HCT116 (cell line): ENCODE results near the gene CST8. TPM values are rescaled to one million over a fixed set of nuclear protein-coding genes. Genes with fewer than 3 reads are reported as not detected.

Experiments
- ATAC-seq: fragments of 200-7000 bp; cut with Tn5 transposase; 2 replicates; pipeline ENCODE4 v1.9.1; 2020; ENCODE audit warnings: mild to moderate bottlenecking, moderate library complexity
- BruUV-seq: library from RNA; stranded (reverse); fragments of 400-500 nt; replicated peaks from 2 replicates; lab custom pipeline; 2021; lab: Mats Ljungman, UMichigan
- CTCF ChIA-PET: fragments of 300-600 bp; sonication (Branson Sonifier 250); formaldehyde crosslinking; loops from one replicate; lab custom pipeline; 2021; ENCODE audit warnings: antibody characterized with exemption; lab: Charles Lee
- POLR2A ChIA-PET: fragments of 300-600, 350-600 bp; sonication (Branson Sonifier 250); formaldehyde crosslinking; loops from one replicate; lab custom pipeline; 2021; ENCODE audit warnings: antibody characterized with exemption; lab: Charles Lee
- RAD21 ChIA-PET, 2 experiments: fragments of 300-600 bp; sonication (Branson Sonifier 250); formaldehyde crosslinking; loops; one replicate each; lab custom pipeline; 2023; ENCODE audit warnings: low total read pairs in 2 of 2; ENCODE audit not compliant: uncharacterized antibody in 2 of 2, unreplicated experiment in 2 of 2, low non-redundant PET in 1 of 2; lab: Charles Lee
- DNase-seq: peaks from one replicate; pipeline ENCODE4 v3.0.0-alpha.2; 2010; ENCODE audit warnings: low read depth, low spot score
- H2AFZ ChIP-seq: fragments of 200-600 bp; shearing (Covaris generic), sonication (generic); 2 replicates; pipeline ENCODE4 v1.6.1; 2017; ENCODE audit warnings: low read depth, mixed run types, mixed read lengths, antibody characterized with exemption, low read length; ENCODE audit not compliant: poor library complexity, severe bottlenecking
- H3K27ac ChIP-seq: 2 replicates; pipeline ENCODE4 v1.5.1; 2012; ENCODE audit warnings: low read depth, low read length
- H3K27me3 ChIP-seq: fragments of 200-600 bp; sonication (generic); 2 replicates; pipeline ENCODE4 v1.6.1; 2016; ENCODE audit warnings: mixed run types, low read length, mixed read lengths; ENCODE audit not compliant: insufficient read depth
- H3K36me3 ChIP-seq, 2 experiments: fragments of 200-500 bp in 1 of 2; fragments of 200-600 bp in 1 of 2; sonication (Bioruptor generic) in 1 of 2; sonication (generic) in 1 of 2; 2 replicates each; pipeline versions ENCODE4 v1.5.1 to v1.6.1; 2014 to 2016; ENCODE audit warnings: low read length in 2 of 2, inconsistent platforms in 1 of 2, mixed read lengths in 1 of 2, mixed run types in 1 of 2; ENCODE audit not compliant: insufficient read depth in 2 of 2, control insufficient read depth in 1 of 2
- H3K4me1 ChIP-seq, 2 experiments: fragments of 200-600 bp in 1 of 2; sonication (generic) in 1 of 2; 2 replicates each; pipeline versions ENCODE4 v1.5.1 to v1.6.1; 2012 to 2017; ENCODE audit warnings: low read length in 2 of 2, inconsistent platforms in 1 of 2, mild to moderate bottlenecking in 1 of 2, mixed read lengths in 1 of 2, mixed run types in 1 of 2, moderate library complexity in 1 of 2; ENCODE audit not compliant: insufficient read depth in 2 of 2, control insufficient read depth in 1 of 2
- H3K4me2 ChIP-seq: fragments of 200-600 bp; sonication (generic); 2 replicates; pipeline ENCODE4 v1.6.1; 2017; ENCODE audit warnings: mixed run types, low read length, mixed read lengths
- H3K4me3 ChIP-seq, 2 experiments: fragments of 200-600 bp in 1 of 2; sonication (generic) in 1 of 2; replicated peaks in 1 of 2; 2 replicates each; pipeline ENCODE4 v1.5.1; 2011 to 2016; ENCODE audit warnings: low read length in 2 of 2, control low read depth in 1 of 2, low read depth in 1 of 2, mild to moderate bottlenecking in 1 of 2, mixed read lengths in 1 of 2, mixed run types in 1 of 2
- H3K79me2 ChIP-seq: fragments of 200-600 bp; sonication (generic); 2 replicates; pipeline ENCODE4 v1.6.1; 2017; ENCODE audit warnings: mild to moderate bottlenecking, mixed run types, low read length, moderate library complexity, mixed read lengths; ENCODE audit not compliant: insufficient read depth
- H3K9ac ChIP-seq: fragments of 200-600 bp; sonication (generic); 2 replicates; pipeline ENCODE4 v1.6.1; 2016; ENCODE audit warnings: low read length, mixed read lengths
- H3K9me2 ChIP-seq: fragments of 200-600 bp; sonication (generic), shearing (Covaris generic); 2 replicates; pipeline ENCODE4 v1.6.1; 2017; ENCODE audit warnings: mixed run types, mild to moderate bottlenecking, moderate library complexity; ENCODE audit not compliant: insufficient read depth
- H3K9me3 ChIP-seq, 2 experiments: fragments of 200-500 bp in 1 of 2; fragments of 200-600 bp in 1 of 2; sonication (Bioruptor generic) in 1 of 2; sonication (generic) in 1 of 2; 2 replicates each; pipeline ENCODE4 v1.6.1; 2014 to 2017; ENCODE audit warnings: low read length in 2 of 2, mixed read lengths in 2 of 2, inconsistent platforms in 1 of 2, low read depth in 1 of 2, mild to moderate bottlenecking in 1 of 2, mixed run types in 1 of 2, moderate library complexity in 1 of 2; ENCODE audit not compliant: control insufficient read depth in 1 of 2, insufficient read depth in 1 of 2
- H4K20me1 ChIP-seq: fragments of 200-600 bp; sonication (generic), shearing (Covaris generic); 2 replicates; pipeline ENCODE4 v1.6.1; 2017; ENCODE audit warnings: mixed run types, mild to moderate bottlenecking, moderate library complexity; ENCODE audit not compliant: insufficient read depth
- CBX3 ChIP-seq: IDR thresholded peaks from 2 replicates; pipeline ENCODE4 v1.6.1; 2012; ENCODE audit warnings: low read depth
- EGR1 ChIP-seq: IDR thresholded peaks from 2 replicates; pipeline ENCODE4 v1.6.1; 2012; ENCODE audit warnings: low read depth
- EZH2phosphoT487 ChIP-seq: fragments of 200-600 bp; IDR thresholded peaks from 2 replicates; pipeline ENCODE4 v1.6.1; 2018; ENCODE audit warnings: antibody characterized with exemption, borderline replicate concordance
- FOSL1 ChIP-seq: IDR thresholded peaks from 2 replicates; pipeline ENCODE4 v1.6.1; 2012; ENCODE audit warnings: low read depth
- JUND ChIP-seq: IDR thresholded peaks from 2 replicates; pipeline ENCODE4 v1.6.1; 2012
- POLR2A ChIP-seq: IDR thresholded peaks from 2 replicates; pipeline ENCODE4 v1.7.0; 2011; ENCODE audit warnings: borderline replicate concordance; ENCODE audit not compliant: insufficient read depth, insufficient read length; ENCODE audit errors: extremely low read depth
- POLR2AphosphoS5 ChIP-seq: IDR thresholded peaks from 2 replicates; pipeline ENCODE4 v1.6.1; 2011; ENCODE audit warnings: mild to moderate bottlenecking, low read depth, low read length, moderate library complexity
- RAD21 ChIP-seq: IDR thresholded peaks from 2 replicates; pipeline ENCODE4 v1.6.1; 2012; ENCODE audit warnings: low read depth, mild to moderate bottlenecking
- SIN3A ChIP-seq: IDR thresholded peaks from 2 replicates; pipeline ENCODE4 v1.6.1; 2012; ENCODE audit warnings: low read depth
- SP1 ChIP-seq: IDR thresholded peaks from 2 replicates; pipeline ENCODE4 v1.6.1; 2012; ENCODE audit warnings: low read depth
- SRF ChIP-seq: IDR thresholded peaks from 2 replicates; pipeline ENCODE4 v1.6.1; 2012; ENCODE audit warnings: low read depth
- TCF7L2 ChIP-seq: IDR thresholded peaks from 2 replicates; pipeline ENCODE4 v1.7.0; 2011; ENCODE audit warnings: borderline replicate concordance, inconsistent platforms; ENCODE audit not compliant: insufficient read depth, insufficient read length; ENCODE audit errors: extremely low read depth
- YY1 ChIP-seq: IDR thresholded peaks from 2 replicates; pipeline ENCODE4 v1.6.1; 2011; ENCODE audit warnings: low read length, low read depth, moderate library complexity, mild to moderate bottlenecking; ENCODE audit not compliant: insufficient replicate concordance; ENCODE audit errors: extremely low read depth
- ZBTB33 ChIP-seq: IDR thresholded peaks from 2 replicates; pipeline ENCODE4 v1.6.1; 2011; ENCODE audit warnings: mild to moderate bottlenecking, low read length, moderate library complexity; ENCODE audit not compliant: insufficient replicate concordance; ENCODE audit errors: extremely low read depth
- ZFX ChIP-seq: fragments of 450-650 bp; IDR thresholded peaks from 2 replicates; pipeline ENCODE4 v1.6.1; 2017
- intact Hi-C: fragments of 100-400 bp; cut with micrococcal nuclease; formaldehyde crosslinking; loops from 2 replicates; pipeline ENCODE4 v1.10.0; 2022
- total RNA-seq: library from RNA; stranded (reverse); gene quantifications from one replicate; pipeline ENCODE4 v1.2.1, GENCODE V29; 2021; ENCODE audit not compliant: unreplicated experiment
- TF ChIP-seq, protein P1 (sequence below): IDR thresholded peaks from 2 replicates; pipeline ENCODE4 v1.6.1; 2012
- TF ChIP-seq, protein P2 (sequence below): IDR thresholded peaks from 2 replicates; pipeline ENCODE4 v1.6.1; 2012; ENCODE audit warnings: low read depth

CST8 gene
- total RNA-seq, 1 experiment from 2014 or later: not detected

DNA sequence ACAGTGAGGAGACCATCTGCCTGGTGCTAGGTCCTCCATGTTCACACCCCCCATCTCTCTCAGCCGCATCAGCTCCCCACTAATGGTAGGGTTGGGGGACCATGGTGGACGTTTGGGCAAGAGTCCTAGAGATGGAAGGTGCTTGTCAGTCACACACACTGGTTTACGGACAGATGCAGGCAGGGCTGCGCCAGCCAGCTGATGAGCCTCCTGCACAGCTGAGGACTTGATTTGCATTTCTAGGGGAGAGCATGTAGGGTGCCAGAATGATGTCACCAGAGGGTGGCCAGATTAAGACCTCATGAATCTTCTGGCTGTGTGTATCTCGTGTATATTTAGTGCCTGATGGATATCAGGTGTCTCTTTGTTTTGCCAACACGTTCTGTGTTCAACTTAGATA, 28.6 kb downstream of the CST8 start:
- no peak overlapping the region for H3K27ac ChIP-seq
- no peaks in the 10 kb centered on the region for H3K9me3 ChIP-seq
- RAD21 ChIA-PET: no interaction called here
- no peaks in the 10 kb centered on the region for H3K9me2 ChIP-seq
- ATAC-seq: no peak
- POLR2A ChIA-PET: no interaction called here
- H2AFZ ChIP-seq: no peak overlapping the region
- H3K4me1 ChIP-seq: no peaks in the 10 kb centered on the region
- no peaks in the 10 kb centered on the region for H4K20me1 ChIP-seq
- peaks cover 7% of the 10 kb centered on the region; the same call in 1 of the 2 replicates for H3K27me3 ChIP-seq
- no peak for DNase-seq
- BruUV-seq: no TSS peak
- no peak for TF ChIP-seq YY1
- TF ChIP-seq FOSL1: no peak
- TF ChIP-seq POLR2A: no peak
- no peak for TF ChIP-seq SRF
- H3K36me3 ChIP-seq: no peaks in the 10 kb centered on the region
- H3K79me2 ChIP-seq: no peaks in the 10 kb centered on the region
- H3K9ac ChIP-seq: no peak overlapping the region
- intact Hi-C loops: no loop called here
- H3K4me2 ChIP-seq: no peak overlapping the region
- no peak overlapping the region for H3K4me3 ChIP-seq
- CTCF ChIA-PET: no interaction called here

DNA sequence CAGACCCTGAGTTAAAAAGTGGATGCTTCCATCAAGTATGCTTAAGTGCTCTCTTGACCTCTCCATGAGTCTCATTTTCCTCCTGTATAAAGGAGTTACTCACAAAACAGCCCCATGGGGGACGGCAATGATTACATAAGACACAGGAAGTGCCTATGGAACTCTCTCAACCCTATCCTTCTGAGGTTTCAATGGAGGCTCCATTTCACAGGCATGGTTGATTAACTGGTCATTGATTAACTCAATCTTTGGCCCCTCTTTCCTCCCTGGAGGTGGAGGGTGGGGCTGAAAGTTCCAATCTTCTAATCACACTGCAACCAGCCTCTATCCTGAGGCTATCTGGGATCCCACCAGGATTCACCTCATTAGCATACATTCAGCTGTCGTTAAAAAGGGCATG, 29.3 kb downstream of the CST8 start:
- Histone ChIP-seq H4K20me1 (no peaks in the 10 kb centered on the region), H2AFZ (no peak overlapping the region), H3K9me3 (no peaks in the 10 kb centered on the region), H3K36me3 (no peaks in the 10 kb centered on the region), H3K4me1 (no peaks in the 10 kb centered on the region), H3K79me2 (no peaks in the 10 kb centered on the region), H3K27ac (no peak overlapping the region), H3K9ac (no peak overlapping the region), H3K4me2 (no peak overlapping the region), H3K9me2 (no peaks in the 10 kb centered on the region), H3K27me3 (peaks cover 7% of the 10 kb centered on the region; the same call in 1 of the 2 replicates), H3K4me3 (no peak overlapping the region)
- ATAC-seq (no peak), DNase-seq (no peak)
- POLR2A ChIA-PET: no interaction called here
- CTCF ChIA-PET: no interaction called here
- RAD21 ChIA-PET: no interaction called here
- no TSS peak for BruUV-seq
- intact Hi-C loops: no loop called here
- TF ChIP-seq SRF (no peak), TCF7L2 (no peak), EZH2phosphoT487 (no peak), EGR1 (no peak), JUND (no peak), SIN3A (no peak), YY1 (no peak), POLR2A (no peak), ZFX (no peak), POLR2AphosphoS5 (no peak), CBX3 (no peak), RAD21 (no peak), ZBTB33 (no peak), SP1 (no peak)
- TF ChIP-seq, protein P1, sequence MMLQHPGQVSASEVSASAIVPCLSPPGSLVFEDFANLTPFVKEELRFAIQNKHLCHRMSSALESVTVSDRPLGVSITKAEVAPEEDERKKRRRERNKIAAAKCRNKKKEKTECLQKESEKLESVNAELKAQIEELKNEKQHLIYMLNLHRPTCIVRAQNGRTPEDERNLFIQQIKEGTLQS: no peak
- TF ChIP-seq, protein P2, sequence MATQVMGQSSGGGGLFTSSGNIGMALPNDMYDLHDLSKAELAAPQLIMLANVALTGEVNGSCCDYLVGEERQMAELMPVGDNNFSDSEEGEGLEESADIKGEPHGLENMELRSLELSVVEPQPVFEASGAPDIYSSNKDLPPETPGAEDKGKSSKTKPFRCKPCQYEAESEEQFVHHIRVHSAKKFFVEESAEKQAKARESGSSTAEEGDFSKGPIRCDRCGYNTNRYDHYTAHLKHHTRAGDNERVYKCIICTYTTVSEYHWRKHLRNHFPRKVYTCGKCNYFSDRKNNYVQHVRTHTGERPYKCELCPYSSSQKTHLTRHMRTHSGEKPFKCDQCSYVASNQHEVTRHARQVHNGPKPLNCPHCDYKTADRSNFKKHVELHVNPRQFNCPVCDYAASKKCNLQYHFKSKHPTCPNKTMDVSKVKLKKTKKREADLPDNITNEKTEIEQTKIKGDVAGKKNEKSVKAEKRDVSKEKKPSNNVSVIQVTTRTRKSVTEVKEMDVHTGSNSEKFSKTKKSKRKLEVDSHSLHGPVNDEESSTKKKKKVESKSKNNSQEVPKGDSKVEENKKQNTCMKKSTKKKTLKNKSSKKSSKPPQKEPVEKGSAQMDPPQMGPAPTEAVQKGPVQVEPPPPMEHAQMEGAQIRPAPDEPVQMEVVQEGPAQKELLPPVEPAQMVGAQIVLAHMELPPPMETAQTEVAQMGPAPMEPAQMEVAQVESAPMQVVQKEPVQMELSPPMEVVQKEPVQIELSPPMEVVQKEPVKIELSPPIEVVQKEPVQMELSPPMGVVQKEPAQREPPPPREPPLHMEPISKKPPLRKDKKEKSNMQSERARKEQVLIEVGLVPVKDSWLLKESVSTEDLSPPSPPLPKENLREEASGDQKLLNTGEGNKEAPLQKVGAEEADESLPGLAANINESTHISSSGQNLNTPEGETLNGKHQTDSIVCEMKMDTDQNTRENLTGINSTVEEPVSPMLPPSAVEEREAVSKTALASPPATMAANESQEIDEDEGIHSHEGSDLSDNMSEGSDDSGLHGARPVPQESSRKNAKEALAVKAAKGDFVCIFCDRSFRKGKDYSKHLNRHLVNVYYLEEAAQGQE: no peak
